ENCODE data around the gene TUBB1.

GRCh38 chr20:59068534-59068933 lies 49.3 kb downstream of the TUBB1 start:
- TF ChIP-seq EZH2phosphoT487 (IDR thresholded peaks at IDR 0.05) = no peak
- no peak for TF ChIP-seq CTCF (IDR thresholded peaks at IDR 0.05)
- TF ChIP-seq EZH2 (IDR thresholded peaks at IDR 0.05) = no peak
